HCT116 (cell line): ENCODE measurements around the gene STIM2. TPM values are rescaled to one million over a fixed set of nuclear protein-coding genes. Genes with fewer than 3 reads are reported as not detected.

ENCODE experiments used
- ATAC-seq: fragments of 200-7000 bp; cut with Tn5 transposase; 2 replicates; pipeline ENCODE4 v1.9.1; 2020; ENCODE audit warnings: mild to moderate bottlenecking, moderate library complexity
- BruUV-seq: library from RNA; stranded (reverse); fragments of 400-500 nt; replicated peaks from 2 replicates; lab custom pipeline; 2021; lab: Mats Ljungman, UMichigan
- CTCF ChIA-PET: fragments of 300-600 bp; sonication (Branson Sonifier 250); formaldehyde crosslinking; loops from one replicate; lab custom pipeline; 2021; ENCODE audit warnings: antibody characterized with exemption; lab: Charles Lee
- POLR2A ChIA-PET: fragments of 300-600, 350-600 bp; sonication (Branson Sonifier 250); formaldehyde crosslinking; loops from one replicate; lab custom pipeline; 2021; ENCODE audit warnings: antibody characterized with exemption; lab: Charles Lee
- RAD21 ChIA-PET, 2 experiments: fragments of 300-600 bp; sonication (Branson Sonifier 250); formaldehyde crosslinking; loops; one replicate each; lab custom pipeline; 2023; ENCODE audit warnings: low total read pairs in 2 of 2; ENCODE audit not compliant: uncharacterized antibody in 2 of 2, unreplicated experiment in 2 of 2, low non-redundant PET in 1 of 2; lab: Charles Lee
- DNase-seq: peaks from one replicate; pipeline ENCODE4 v3.0.0-alpha.2; 2010; ENCODE audit warnings: low read depth, low spot score
- H2AFZ ChIP-seq: fragments of 200-600 bp; shearing (Covaris generic), sonication (generic); 2 replicates; pipeline ENCODE4 v1.6.1; 2017; ENCODE audit warnings: low read depth, mixed run types, mixed read lengths, antibody characterized with exemption, low read length; ENCODE audit not compliant: poor library complexity, severe bottlenecking
- H3K27ac ChIP-seq: 2 replicates; pipeline ENCODE4 v1.5.1; 2012; ENCODE audit warnings: low read depth, low read length
- H3K27me3 ChIP-seq: fragments of 200-600 bp; sonication (generic); 2 replicates; pipeline ENCODE4 v1.6.1; 2016; ENCODE audit warnings: mixed run types, low read length, mixed read lengths; ENCODE audit not compliant: insufficient read depth
- H3K36me3 ChIP-seq, 2 experiments: fragments of 200-500 bp in 1 of 2; fragments of 200-600 bp in 1 of 2; sonication (Bioruptor generic) in 1 of 2; sonication (generic) in 1 of 2; 2 replicates each; pipeline versions ENCODE4 v1.5.1 to v1.6.1; 2014 to 2016; ENCODE audit warnings: low read length in 2 of 2, inconsistent platforms in 1 of 2, mixed read lengths in 1 of 2, mixed run types in 1 of 2; ENCODE audit not compliant: insufficient read depth in 2 of 2, control insufficient read depth in 1 of 2
- H3K4me1 ChIP-seq, 2 experiments: fragments of 200-600 bp in 1 of 2; sonication (generic) in 1 of 2; 2 replicates each; pipeline versions ENCODE4 v1.5.1 to v1.6.1; 2012 to 2017; ENCODE audit warnings: low read length in 2 of 2, inconsistent platforms in 1 of 2, mild to moderate bottlenecking in 1 of 2, mixed read lengths in 1 of 2, mixed run types in 1 of 2, moderate library complexity in 1 of 2; ENCODE audit not compliant: insufficient read depth in 2 of 2, control insufficient read depth in 1 of 2
- H3K4me2 ChIP-seq: fragments of 200-600 bp; sonication (generic); 2 replicates; pipeline ENCODE4 v1.6.1; 2017; ENCODE audit warnings: mixed run types, low read length, mixed read lengths
- H3K4me3 ChIP-seq, 2 experiments: fragments of 200-600 bp in 1 of 2; sonication (generic) in 1 of 2; replicated peaks in 1 of 2; 2 replicates each; pipeline ENCODE4 v1.5.1; 2011 to 2016; ENCODE audit warnings: low read length in 2 of 2, control low read depth in 1 of 2, low read depth in 1 of 2, mild to moderate bottlenecking in 1 of 2, mixed read lengths in 1 of 2, mixed run types in 1 of 2
- H3K79me2 ChIP-seq: fragments of 200-600 bp; sonication (generic); 2 replicates; pipeline ENCODE4 v1.6.1; 2017; ENCODE audit warnings: mild to moderate bottlenecking, mixed run types, low read length, moderate library complexity, mixed read lengths; ENCODE audit not compliant: insufficient read depth
- H3K9ac ChIP-seq: fragments of 200-600 bp; sonication (generic); 2 replicates; pipeline ENCODE4 v1.6.1; 2016; ENCODE audit warnings: low read length, mixed read lengths
- H3K9me2 ChIP-seq: fragments of 200-600 bp; sonication (generic), shearing (Covaris generic); 2 replicates; pipeline ENCODE4 v1.6.1; 2017; ENCODE audit warnings: mixed run types, mild to moderate bottlenecking, moderate library complexity; ENCODE audit not compliant: insufficient read depth
- H3K9me3 ChIP-seq, 2 experiments: fragments of 200-500 bp in 1 of 2; fragments of 200-600 bp in 1 of 2; sonication (Bioruptor generic) in 1 of 2; sonication (generic) in 1 of 2; 2 replicates each; pipeline ENCODE4 v1.6.1; 2014 to 2017; ENCODE audit warnings: low read length in 2 of 2, mixed read lengths in 2 of 2, inconsistent platforms in 1 of 2, low read depth in 1 of 2, mild to moderate bottlenecking in 1 of 2, mixed run types in 1 of 2, moderate library complexity in 1 of 2; ENCODE audit not compliant: control insufficient read depth in 1 of 2, insufficient read depth in 1 of 2
- H4K20me1 ChIP-seq: fragments of 200-600 bp; sonication (generic), shearing (Covaris generic); 2 replicates; pipeline ENCODE4 v1.6.1; 2017; ENCODE audit warnings: mixed run types, mild to moderate bottlenecking, moderate library complexity; ENCODE audit not compliant: insufficient read depth
- CEBPB ChIP-seq: IDR thresholded peaks from 2 replicates; pipeline ENCODE4 v1.6.1; 2012; ENCODE audit warnings: low read depth
- EZH2phosphoT487 ChIP-seq: fragments of 200-600 bp; IDR thresholded peaks from 2 replicates; pipeline ENCODE4 v1.6.1; 2018; ENCODE audit warnings: antibody characterized with exemption, borderline replicate concordance
- POLR2A ChIP-seq: IDR thresholded peaks from 2 replicates; pipeline ENCODE4 v1.7.0; 2011; ENCODE audit warnings: borderline replicate concordance; ENCODE audit not compliant: insufficient read depth, insufficient read length; ENCODE audit errors: extremely low read depth
- POLR2AphosphoS5 ChIP-seq: IDR thresholded peaks from 2 replicates; pipeline ENCODE4 v1.6.1; 2011; ENCODE audit warnings: mild to moderate bottlenecking, low read depth, low read length, moderate library complexity
- RAD21 ChIP-seq: IDR thresholded peaks from 2 replicates; pipeline ENCODE4 v1.6.1; 2012; ENCODE audit warnings: low read depth, mild to moderate bottlenecking
- SP1 ChIP-seq: IDR thresholded peaks from 2 replicates; pipeline ENCODE4 v1.6.1; 2012; ENCODE audit warnings: low read depth
- intact Hi-C: fragments of 100-400 bp; cut with micrococcal nuclease; formaldehyde crosslinking; loops from 2 replicates; pipeline ENCODE4 v1.10.0; 2022
- total RNA-seq: library from RNA; stranded (reverse); gene quantifications from one replicate; pipeline ENCODE4 v1.2.1, GENCODE V29; 2021; ENCODE audit not compliant: unreplicated experiment
- TF ChIP-seq, protein P1 (sequence below): IDR thresholded peaks from 2 replicates; pipeline ENCODE4 v1.6.1; 2012
- TF ChIP-seq, protein P2 (sequence below): IDR thresholded peaks from 2 replicates; pipeline ENCODE4 v1.6.1; 2012; ENCODE audit warnings: low read depth
- TF ChIP-seq, protein P3 (sequence below): IDR thresholded peaks from 2 replicates; pipeline ENCODE4 v1.6.1; 2011; ENCODE audit warnings: mild to moderate bottlenecking, low read length, moderate library complexity; ENCODE audit not compliant: insufficient replicate concordance; ENCODE audit errors: extremely low read depth

Gene STIM2
- total RNA-seq, 1 experiment from 2014 or later: 65.9 TPM

DNA sequence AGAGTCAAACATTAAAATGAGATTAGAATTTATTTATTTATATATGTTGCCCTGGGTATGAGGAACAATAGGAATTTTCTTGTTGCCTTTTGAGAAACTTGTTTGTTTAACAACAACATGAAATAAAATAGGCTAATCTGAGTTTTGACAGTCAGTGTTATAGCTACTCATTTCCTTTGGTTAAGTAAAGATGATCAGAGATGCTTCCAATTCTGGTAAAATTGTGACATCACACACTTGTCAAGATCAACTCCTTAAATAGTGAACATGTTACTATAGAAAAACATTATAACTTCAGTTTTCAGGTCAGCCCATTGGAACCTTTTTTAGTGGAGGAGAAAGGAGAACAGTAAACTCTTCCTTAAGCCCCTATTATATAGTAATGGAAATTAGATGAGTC lies 136.1 kb downstream of the STIM2 start:
- no peaks in the 10 kb centered on the region for H4K20me1 ChIP-seq
- H2AFZ ChIP-seq: no peak overlapping the region
- no peak for ATAC-seq
- ChIA-PET CTCF (no interaction called here), RAD21 (no interaction called here), POLR2A (no interaction called here)
- H3K27me3 ChIP-seq: no peaks in the 10 kb centered on the region
- H3K4me1 ChIP-seq: peaks cover 3 to 13% of the 10 kb centered on the region in 2 experiments; a peak in 2 of 4 replicates
- intact Hi-C loops: no loop called here
- no peaks in the 10 kb centered on the region for H3K9me2 ChIP-seq
- DNase-seq: no peak
- no peak for TF ChIP-seq CEBPB
- TF ChIP-seq RAD21: no peak
- TF ChIP-seq, protein P1, sequence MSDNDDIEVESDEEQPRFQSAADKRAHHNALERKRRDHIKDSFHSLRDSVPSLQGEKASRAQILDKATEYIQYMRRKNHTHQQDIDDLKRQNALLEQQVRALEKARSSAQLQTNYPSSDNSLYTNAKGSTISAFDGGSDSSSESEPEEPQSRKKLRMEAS: no peak
- no peak for TF ChIP-seq POLR2A
- TF ChIP-seq EZH2phosphoT487: no peak
- no peak for TF ChIP-seq POLR2AphosphoS5
- TF ChIP-seq SP1: no peak
- TF ChIP-seq, protein P2, sequence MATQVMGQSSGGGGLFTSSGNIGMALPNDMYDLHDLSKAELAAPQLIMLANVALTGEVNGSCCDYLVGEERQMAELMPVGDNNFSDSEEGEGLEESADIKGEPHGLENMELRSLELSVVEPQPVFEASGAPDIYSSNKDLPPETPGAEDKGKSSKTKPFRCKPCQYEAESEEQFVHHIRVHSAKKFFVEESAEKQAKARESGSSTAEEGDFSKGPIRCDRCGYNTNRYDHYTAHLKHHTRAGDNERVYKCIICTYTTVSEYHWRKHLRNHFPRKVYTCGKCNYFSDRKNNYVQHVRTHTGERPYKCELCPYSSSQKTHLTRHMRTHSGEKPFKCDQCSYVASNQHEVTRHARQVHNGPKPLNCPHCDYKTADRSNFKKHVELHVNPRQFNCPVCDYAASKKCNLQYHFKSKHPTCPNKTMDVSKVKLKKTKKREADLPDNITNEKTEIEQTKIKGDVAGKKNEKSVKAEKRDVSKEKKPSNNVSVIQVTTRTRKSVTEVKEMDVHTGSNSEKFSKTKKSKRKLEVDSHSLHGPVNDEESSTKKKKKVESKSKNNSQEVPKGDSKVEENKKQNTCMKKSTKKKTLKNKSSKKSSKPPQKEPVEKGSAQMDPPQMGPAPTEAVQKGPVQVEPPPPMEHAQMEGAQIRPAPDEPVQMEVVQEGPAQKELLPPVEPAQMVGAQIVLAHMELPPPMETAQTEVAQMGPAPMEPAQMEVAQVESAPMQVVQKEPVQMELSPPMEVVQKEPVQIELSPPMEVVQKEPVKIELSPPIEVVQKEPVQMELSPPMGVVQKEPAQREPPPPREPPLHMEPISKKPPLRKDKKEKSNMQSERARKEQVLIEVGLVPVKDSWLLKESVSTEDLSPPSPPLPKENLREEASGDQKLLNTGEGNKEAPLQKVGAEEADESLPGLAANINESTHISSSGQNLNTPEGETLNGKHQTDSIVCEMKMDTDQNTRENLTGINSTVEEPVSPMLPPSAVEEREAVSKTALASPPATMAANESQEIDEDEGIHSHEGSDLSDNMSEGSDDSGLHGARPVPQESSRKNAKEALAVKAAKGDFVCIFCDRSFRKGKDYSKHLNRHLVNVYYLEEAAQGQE: no peak
- TF ChIP-seq, protein P3, sequence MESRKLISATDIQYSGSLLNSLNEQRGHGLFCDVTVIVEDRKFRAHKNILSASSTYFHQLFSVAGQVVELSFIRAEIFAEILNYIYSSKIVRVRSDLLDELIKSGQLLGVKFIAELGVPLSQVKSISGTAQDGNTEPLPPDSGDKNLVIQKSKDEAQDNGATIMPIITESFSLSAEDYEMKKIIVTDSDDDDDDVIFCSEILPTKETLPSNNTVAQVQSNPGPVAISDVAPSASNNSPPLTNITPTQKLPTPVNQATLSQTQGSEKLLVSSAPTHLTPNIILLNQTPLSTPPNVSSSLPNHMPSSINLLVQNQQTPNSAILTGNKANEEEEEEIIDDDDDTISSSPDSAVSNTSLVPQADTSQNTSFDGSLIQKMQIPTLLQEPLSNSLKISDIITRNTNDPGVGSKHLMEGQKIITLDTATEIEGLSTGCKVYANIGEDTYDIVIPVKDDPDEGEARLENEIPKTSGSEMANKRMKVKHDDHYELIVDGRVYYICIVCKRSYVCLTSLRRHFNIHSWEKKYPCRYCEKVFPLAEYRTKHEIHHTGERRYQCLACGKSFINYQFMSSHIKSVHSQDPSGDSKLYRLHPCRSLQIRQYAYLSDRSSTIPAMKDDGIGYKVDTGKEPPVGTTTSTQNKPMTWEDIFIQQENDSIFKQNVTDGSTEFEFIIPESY: no peak
- H3K36me3 ChIP-seq: no peaks in the 10 kb centered on the region
- no peaks in the 10 kb centered on the region for H3K9me3 ChIP-seq
- BruUV-seq: no TSS peak
- H3K79me2 ChIP-seq: no peaks in the 10 kb centered on the region
- no peak overlapping the region for H3K27ac ChIP-seq
- no peak overlapping the region for H3K9ac ChIP-seq
- no peak overlapping the region for H3K4me2 ChIP-seq
- no peak overlapping the region for H3K4me3 ChIP-seq
